NCI-H1694 (cell line): ENCODE measurements around the gene HS6ST2.

Experiments
- DNase-seq: peaks from one replicate; lab custom pipeline; 2025; lab: John Stamatoyannopoulos, UW

Gene HS6ST2

GRCh38 chrX:132848296-132848970 is 110.0 kb downstream of the HS6ST2 start:
- DNase-seq, result no peak

GRCh38 chrX:132843363-132843762 is 115.1 kb downstream of the HS6ST2 start:
- DNase-seq, result no peak

GRCh38 chrX:132842460-132843238 is 115.8 kb downstream of the HS6ST2 start:
- DNase-seq, result no peak

- no peak for DNase-seq
These were observed 120.5 kb downstream of the HS6ST2 start for GRCh38 chrX:132837967-132838366.

GRCh38 chrX:132837126-132837525 is 121.3 kb downstream of the HS6ST2 start:
- no peak for DNase-seq

- no peak for DNase-seq
These were observed 122.0 kb downstream of the HS6ST2 start for GRCh38 chrX:132836471-132836870.

GRCh38 chrX:132834741-132835140 is 123.7 kb downstream of the HS6ST2 start:
- DNase-seq, result no peak

GRCh38 chrX:132834109-132834508 is 124.3 kb downstream of the HS6ST2 start:
- DNase-seq, result no peak

GRCh38 chrX:132833373-132833772 is 125.1 kb downstream of the HS6ST2 start:
- no peak for DNase-seq

GRCh38 chrX:132831336-132831973 is 127.0 kb downstream of the HS6ST2 start:
- no peak for DNase-seq

- DNase-seq, result no peak
These were observed 135.8 kb downstream of the HS6ST2 start for GRCh38 chrX:132822634-132823012.

- no peak for DNase-seq
These were observed 136.3 kb downstream of the HS6ST2 start for GRCh38 chrX:132821974-132822633.

- DNase-seq, result no peak
These were observed 137.8 kb downstream of the HS6ST2 start for GRCh38 chrX:132820675-132821074.

- no peak for DNase-seq
These were observed 138.6 kb downstream of the HS6ST2 start for GRCh38 chrX:132819711-132820264.

- DNase-seq, result no peak
These were observed 139.8 kb downstream of the HS6ST2 start for GRCh38 chrX:132818638-132819037.

- no peak for DNase-seq
These were observed 142.8 kb downstream of the HS6ST2 start for GRCh38 chrX:132815643-132816042.

- no peak for DNase-seq
These were observed 147.3 kb downstream of the HS6ST2 start for GRCh38 chrX:132810964-132811712.

- no peak for DNase-seq
These were observed 147.9 kb downstream of the HS6ST2 start for GRCh38 chrX:132810488-132810887.

GRCh38 chrX:132809581-132809980 is 148.8 kb downstream of the HS6ST2 start:
- no peak for DNase-seq

GRCh38 chrX:132807411-132808030 is 150.9 kb downstream of the HS6ST2 start:
- DNase-seq, result no peak

GRCh38 chrX:132802033-132802432 is 156.4 kb downstream of the HS6ST2 start:
- DNase-seq, result no peak
